CD4-positive, alpha-beta T cell treated with Interleukin-4 for 4 hours (primary cell): ENCODE results near the gene NDUFB5.

Experiments
- DNase-seq: peaks from one replicate; pipeline ENCODE4 v3.0.0-alpha.2; 2020

NDUFB5 gene

GRCh38 chr3:179604321-179605078, at the start of gene NDUFB5, which contains the start of gene MRPL47:
NDUFB5 (plus strand) TSS chr3:179604794; CDS start chr3:179604816, 22 bp downstream.
MRPL47 (minus strand) TSS chr3:179604638; CDS start chr3:179604624, 14 bp downstream.
- peak; percentile 94 for DNase-seq

GRCh38 chr3:179558742-179559364, 45.7 kb upstream of the NDUFB5 start:
- DNase-seq, result peak; percentile 47

DNA sequence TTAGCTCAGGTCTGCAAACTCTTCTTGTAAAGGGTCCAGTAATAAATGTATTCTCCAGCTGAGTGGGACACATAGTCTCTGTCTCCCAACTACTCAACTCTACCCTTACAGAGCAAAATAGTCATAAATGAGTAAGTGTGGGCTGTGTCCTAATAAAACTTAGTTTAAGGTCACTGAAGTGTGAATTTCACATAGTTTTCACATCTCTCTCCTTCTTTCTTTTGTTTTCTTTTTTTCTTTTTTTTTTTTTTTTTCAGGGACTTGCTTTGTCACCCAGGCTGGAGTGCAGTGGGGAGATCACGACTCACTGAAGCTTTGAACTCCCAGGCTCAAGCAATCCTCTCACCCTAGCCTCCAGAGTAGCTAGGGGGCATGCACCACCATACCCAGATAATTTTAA, 43.8 kb upstream of the NDUFB5 start:
- no peak for DNase-seq

DNA sequence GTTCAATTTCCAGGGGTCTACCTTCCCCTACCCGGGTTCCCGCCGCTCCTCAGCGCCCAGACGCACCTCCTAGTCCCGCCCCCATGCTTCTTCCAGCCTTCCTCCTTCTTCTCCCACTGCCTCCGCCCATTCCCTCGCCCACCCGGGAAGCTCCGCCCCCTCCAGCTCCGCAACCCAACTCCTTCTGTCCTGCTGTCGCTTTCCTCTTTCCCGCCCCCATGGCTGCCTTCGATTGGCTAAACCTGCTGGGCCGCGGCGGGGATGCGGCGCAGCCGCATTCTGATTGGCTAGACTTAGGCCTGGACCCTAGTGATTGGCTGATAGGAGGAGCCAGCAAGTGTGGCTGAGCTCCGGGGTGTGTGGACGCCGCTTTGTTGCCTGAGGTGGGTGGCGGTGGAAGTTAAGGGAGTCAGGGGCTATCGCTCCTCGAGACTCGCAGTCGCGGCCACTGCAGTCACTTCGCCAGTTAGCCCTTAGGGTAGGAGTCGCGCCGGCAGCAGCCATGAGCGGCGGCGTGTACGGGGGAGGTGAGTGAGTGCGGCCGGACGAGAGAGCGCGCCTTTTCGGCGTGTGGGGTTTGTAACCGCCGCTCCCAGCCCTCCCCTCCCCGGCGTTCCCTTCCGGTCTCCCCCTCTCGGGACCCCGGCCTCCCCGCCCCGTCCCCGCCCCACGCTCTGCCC, 41.9 kb upstream of the NDUFB5 start, which contains the start of gene ACTL6A:
ACTL6A (plus strand) TSS at position 336 of the 680 bp plus-strand sequence; CDS start at position 503, 167 bp downstream.
- peak; percentile 100 for DNase-seq

GRCh38 chr3:179563271-179563783, 41.3 kb upstream of the NDUFB5 start:
- DNase-seq, result peak; percentile 65

GRCh38 chr3:179565496-179565895, 39.1 kb upstream of the NDUFB5 start:
- peak; percentile 23 for DNase-seq

DNA sequence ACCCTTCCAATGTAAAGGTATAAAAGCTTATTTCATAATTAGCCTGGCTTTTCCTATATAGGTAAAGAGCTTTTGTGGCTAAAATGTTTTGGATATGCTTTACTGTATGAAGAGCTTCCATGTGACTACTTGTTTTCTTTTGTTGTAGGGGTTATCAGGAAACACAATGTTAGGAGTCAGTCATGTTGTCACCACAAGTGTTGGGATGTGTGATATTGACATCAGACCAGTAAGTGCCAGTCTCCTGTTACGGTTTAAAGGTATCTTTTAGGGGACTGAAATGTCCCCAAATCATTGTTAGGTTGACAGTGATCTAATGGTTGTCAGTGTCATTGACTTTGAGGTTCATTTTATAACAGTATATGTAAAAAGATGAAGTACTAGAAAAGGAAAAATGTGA, 23.6 kb upstream of the NDUFB5 start:
- DNase-seq, result no peak

- DNase-seq, result no peak
Observed at GRCh38 chr3:179589143-179589542, 15.5 kb upstream of the NDUFB5 start.

DNA sequence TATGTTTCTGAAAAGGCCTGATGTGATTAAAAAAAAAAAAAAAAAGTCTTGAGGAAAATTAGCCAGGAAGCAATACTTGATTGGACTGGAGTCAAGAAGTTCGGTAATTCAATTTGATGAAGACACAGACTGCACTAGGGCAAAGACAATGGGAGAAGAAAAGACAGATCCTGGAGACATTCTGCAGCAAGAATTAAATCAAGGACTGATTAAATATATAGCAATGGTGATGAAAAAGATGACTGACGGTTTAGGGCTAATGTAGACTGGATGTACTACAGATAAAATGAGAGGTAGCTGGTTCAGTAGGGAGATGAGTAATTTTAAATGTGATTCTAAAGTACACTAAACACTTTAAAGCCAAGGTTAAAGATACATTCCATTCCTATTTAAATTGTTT, 13.9 kb upstream of the NDUFB5 start:
- DNase-seq, result no peak

DNA sequence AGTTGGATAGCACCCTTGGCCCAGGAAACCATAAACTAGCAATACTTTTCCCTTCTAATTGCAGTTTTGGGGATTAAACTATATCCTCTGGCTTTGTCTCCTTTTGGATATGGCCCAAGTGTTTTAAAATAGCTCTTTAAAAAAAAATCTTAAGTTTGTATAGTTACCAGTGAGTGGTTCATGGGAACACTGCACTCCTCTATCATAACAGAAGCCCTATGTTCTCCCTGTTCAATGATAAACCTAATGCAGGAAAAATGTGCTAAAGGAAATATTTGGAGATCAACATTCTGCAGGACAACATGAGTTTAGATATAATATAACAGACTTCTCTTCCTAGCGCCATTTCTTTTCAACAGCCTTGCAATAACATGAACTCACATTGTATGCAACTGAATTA, 13.3 kb upstream of the NDUFB5 start:
- no peak for DNase-seq

DNA sequence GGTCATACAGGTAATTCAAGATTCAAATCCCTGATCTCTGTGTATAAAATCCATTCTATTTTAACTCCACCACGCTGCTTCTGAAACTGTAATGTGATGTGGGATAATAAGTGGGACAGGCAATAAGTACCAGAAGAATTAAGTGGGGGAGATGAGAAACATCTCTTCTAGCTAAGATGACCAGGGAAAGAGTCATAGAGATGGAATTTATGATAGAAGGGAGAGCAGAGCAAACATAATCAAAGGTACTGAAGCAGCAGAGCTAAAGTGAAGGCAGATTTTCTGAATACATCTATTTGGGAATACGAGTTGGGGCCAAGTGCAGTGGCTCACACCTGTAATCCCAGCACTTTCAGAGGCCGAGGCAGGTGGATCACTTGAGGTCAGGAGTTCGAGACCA, 5.1 kb upstream of the NDUFB5 start:
- no peak for DNase-seq

- no peak for DNase-seq
Observed at GRCh38 chr3:179603321-179603720, 1.3 kb upstream of the NDUFB5 start.

GRCh38 chr3:179603831-179604230, 763 bp upstream of the NDUFB5 start:
- no peak for DNase-seq

GRCh38 chr3:179606534-179607085, 2.0 kb downstream of the NDUFB5 start:
- no peak for DNase-seq

DNA sequence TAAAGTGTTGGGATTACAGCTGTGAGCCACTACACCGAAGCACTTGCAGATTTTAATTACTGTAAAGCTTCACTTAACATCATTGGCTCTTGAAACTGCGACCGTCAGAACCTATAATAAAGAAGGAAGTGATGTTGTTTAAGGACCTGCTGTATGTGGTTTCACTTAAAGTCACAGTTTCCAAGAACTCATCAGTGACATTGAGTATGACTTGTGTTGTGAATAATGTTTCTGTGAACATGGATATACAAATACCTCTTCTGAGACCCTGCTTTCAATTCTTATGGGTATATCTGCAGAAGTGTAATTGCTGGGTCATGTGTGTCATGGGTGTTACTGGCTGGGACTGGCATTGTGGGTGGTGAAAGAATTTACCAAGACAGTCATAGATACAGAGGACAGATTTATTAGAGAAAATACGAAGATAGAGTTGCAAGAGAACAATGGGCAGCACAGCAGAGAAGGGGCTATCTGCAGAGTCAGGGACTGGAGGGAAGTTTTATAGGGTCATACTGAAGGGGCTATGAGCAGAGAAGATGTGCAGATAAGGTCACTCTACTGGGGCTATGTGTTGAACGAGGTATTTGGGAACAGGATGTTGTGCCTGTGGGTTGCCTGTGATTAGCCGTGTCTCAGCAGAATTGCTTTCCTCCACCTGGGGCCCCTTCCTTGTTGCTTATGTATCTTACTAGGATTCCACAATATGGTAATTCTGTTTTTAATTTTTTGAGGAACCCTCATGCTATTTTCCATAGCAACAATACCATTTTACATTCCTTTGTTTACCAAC, 4.5 kb downstream of the NDUFB5 start:
- DNase-seq, result peak; percentile 49

- no peak for DNase-seq
Observed at GRCh38 chr3:179610066-179610465, 5.5 kb downstream of the NDUFB5 start.

GRCh38 chr3:179613807-179614206, 9.2 kb downstream of the NDUFB5 start:
- DNase-seq, result no peak

GRCh38 chr3:179615458-179616173, 11.0 kb downstream of the NDUFB5 start:
- DNase-seq, result no peak

GRCh38 chr3:179622023-179622422, 17.4 kb downstream of the NDUFB5 start:
- no peak for DNase-seq

DNA sequence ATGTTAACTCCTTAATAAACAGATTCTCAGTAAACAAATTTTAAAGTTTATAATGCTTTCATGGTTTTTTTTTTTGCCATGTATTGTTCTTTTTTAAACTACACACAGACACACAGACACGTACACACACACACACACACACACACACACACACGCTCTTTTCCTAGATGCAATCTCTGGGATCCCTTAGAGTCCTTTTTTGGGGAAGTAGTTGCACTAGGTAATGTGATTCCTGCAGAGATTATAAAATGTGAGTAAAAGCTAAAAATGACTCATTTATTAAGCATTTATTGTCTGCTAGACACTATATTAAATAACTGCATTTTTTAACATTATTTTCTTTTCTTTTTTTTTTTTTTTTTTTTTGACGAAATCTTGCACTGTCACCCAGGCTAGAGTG, 19.9 kb downstream of the NDUFB5 start:
- DNase-seq, result no peak

GRCh38 chr3:179630753-179631451, 26.3 kb downstream of the NDUFB5 start:
- DNase-seq, result no peak
